Uterus (tissue), 4 donors: ENCODE data around the gene TMEM80. TPM values are rescaled to one million over a fixed set of nuclear protein-coding genes. Genes with fewer than 3 reads are reported as not detected.

Experiments
- DNase-seq, 2 donors: peaks; one replicate each; pipeline ENCODE4 v3.0.0-alpha.2; 2019 to 2020
- H3K27ac ChIP-seq, 2 donors: fragments of 200-600 bp; sonication (generic); 1 replicate in 1 of 2; 2 replicates in 1 of 2; pipeline ENCODE4 v1.5.1; 2016 to 2018
- H3K27me3 ChIP-seq, 2 donors: fragments of 200-600 bp; sonication (generic); one replicate each; pipeline ENCODE4 v1.5.1; 2018 to 2019; ENCODE audit warnings: control low read depth in 1 of 2
- H3K36me3 ChIP-seq, 2 donors: fragments of 200-600 bp; sonication (generic); one replicate each; pipeline ENCODE4 v1.5.1; 2019; ENCODE audit warnings: control low read depth in 1 of 2
- H3K4me1 ChIP-seq, 2 donors: fragments of 200-600 bp; sonication (generic); one replicate each; pipeline ENCODE4 v1.5.1; 2018 to 2019; ENCODE audit warnings: control low read depth in 1 of 2
- H3K4me3 ChIP-seq, 2 donors: fragments of 200-600 bp; sonication (generic); 1 replicate in 1 of 2; 2 replicates in 1 of 2; pipeline ENCODE4 v1.5.1; 2018 to 2019; ENCODE audit warnings: mild to moderate bottlenecking in 1 of 2
- H3K9me3 ChIP-seq, 2 donors: fragments of 200-600 bp; sonication (generic); one replicate each; pipeline ENCODE4 v1.5.1; 2019; ENCODE audit warnings: control low read depth in 1 of 2
- CTCF ChIP-seq, 4 experiments: fragments of 200-600 bp in 2 of 4; fragments of 450-650 bp in 2 of 4; sonication (generic) in 2 of 4; IDR thresholded peaks; one replicate each; pipeline ENCODE4 v1.5.1; 2016 to 2019; ENCODE audit warnings: antibody characterized with exemption in 4 of 4, mild to moderate bottlenecking in 2 of 4, moderate library complexity in 1 of 4
- POLR2A ChIP-seq, 2 donors: fragments of 450-650 bp; IDR thresholded peaks; one replicate each; pipeline ENCODE4 v1.6.1; 2016; ENCODE audit warnings: antibody characterized with exemption in 2 of 2, mild to moderate bottlenecking in 1 of 2, moderate library complexity in 1 of 2
- intact Hi-C: fragments of 100-400 bp; cut with DNase I; formaldehyde crosslinking; loops from one replicate; pipeline ENCODE4 v1.15.1; 2023; ENCODE audit warnings: low total_unique reads
- total RNA-seq, 4 donors: library from RNA; depleted of rRNA in 3 of 4; stranded (reverse); fragments of >200 nt in 3 of 4; gene quantifications; one replicate each; pipeline versions ENCODE4 v1.1.0 to v1.2.4, GENCODE V29; 2014 to 2023
- donor health status: DM: yes; HTN: yes; CAD: no.

TMEM80 gene
- total RNA-seq, 4 donors from 2014 or later, result 2.6 to 35.3 (median 8.1) TPM

GRCh38 chr11:655036-655726 lies 40.4 kb upstream of the TMEM80 start:
- no peaks in the 10 kb centered on the region for H3K36me3 ChIP-seq

DNA sequence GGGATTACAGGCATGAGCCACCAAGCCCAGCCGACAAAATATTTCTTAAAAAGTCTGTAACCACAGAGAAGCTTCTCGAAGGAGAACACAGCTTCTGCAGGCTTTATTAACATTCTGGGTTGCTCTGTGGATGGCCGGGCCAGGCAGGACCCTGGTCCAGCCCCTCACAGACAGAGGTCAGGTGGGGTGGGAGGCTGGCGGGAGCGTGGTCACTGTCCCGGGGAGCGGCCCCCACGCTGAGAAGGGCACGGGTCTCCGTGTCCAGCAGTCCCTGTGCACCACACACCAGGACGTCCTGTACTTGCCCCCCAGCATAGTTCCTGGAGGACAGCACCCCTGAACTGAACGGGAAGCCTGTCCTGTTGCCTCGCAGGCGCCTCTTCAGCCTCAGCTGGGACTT lies 39.2 kb upstream of the TMEM80 start:
- no peaks in the 10 kb centered on the region for H3K4me1 ChIP-seq
- H3K9me3 ChIP-seq, result no peaks in the 10 kb centered on the region
- TF ChIP-seq POLR2A (IDR thresholded peaks at IDR 0.05) (no peak), CTCF (IDR thresholded peaks at IDR 0.05) (no peak)
- H3K4me3 ChIP-seq, result no peak overlapping the region
- H3K36me3 ChIP-seq, result no peaks in the 10 kb centered on the region
- H3K27ac ChIP-seq, result no peak overlapping the region
- intact Hi-C loops, result no loop called here
- no peaks in the 10 kb centered on the region for H3K27me3 ChIP-seq
- DNase-seq, result no peak

More at GRCh38 chr11:655036-655726, 40.4 kb upstream of the TMEM80 start:
- no peaks in the 10 kb centered on the region for H3K4me1 ChIP-seq
- H3K4me3 ChIP-seq, result no peak overlapping the region
- intact Hi-C loops, result no loop called here
- no peak for TF ChIP-seq CTCF (IDR thresholded peaks at IDR 0.05)
- TF ChIP-seq POLR2A (IDR thresholded peaks at IDR 0.05), result no peak
- no peak overlapping the region for H3K27ac ChIP-seq
- DNase-seq, result no peak
- no peaks in the 10 kb centered on the region for H3K27me3 ChIP-seq
- H3K9me3 ChIP-seq, result no peaks in the 10 kb centered on the region

- H3K27ac ChIP-seq, result no peak overlapping the region
- H3K9me3 ChIP-seq, result no peaks in the 10 kb centered on the region
- DNase-seq, result no peak
- no peaks in the 10 kb centered on the region for H3K27me3 ChIP-seq
- no peaks in the 10 kb centered on the region for H3K36me3 ChIP-seq
- no peaks in the 10 kb centered on the region for H3K4me1 ChIP-seq
- TF ChIP-seq CTCF (IDR thresholded peaks at IDR 0.05) (no peak), POLR2A (IDR thresholded peaks at IDR 0.05) (no peak)
- intact Hi-C loops, result no loop called here
- no peak overlapping the region for H3K4me3 ChIP-seq
Observed at GRCh38 chr11:656866-657265, 38.8 kb upstream of the TMEM80 start.

GRCh38 chr11:657691-658126 lies 37.9 kb upstream of the TMEM80 start:
- no peaks in the 10 kb centered on the region for H3K9me3 ChIP-seq
- no peaks in the 10 kb centered on the region for H3K4me1 ChIP-seq
- H3K27me3 ChIP-seq, result no peaks in the 10 kb centered on the region
- no peak for DNase-seq
- H3K36me3 ChIP-seq, result no peaks in the 10 kb centered on the region
- intact Hi-C loops, result no loop called here
- TF ChIP-seq POLR2A (IDR thresholded peaks at IDR 0.05), result no peak
- TF ChIP-seq CTCF (IDR thresholded peaks at IDR 0.05), result no peak
- no peak overlapping the region for H3K4me3 ChIP-seq
- H3K27ac ChIP-seq, result no peak overlapping the region

DNA sequence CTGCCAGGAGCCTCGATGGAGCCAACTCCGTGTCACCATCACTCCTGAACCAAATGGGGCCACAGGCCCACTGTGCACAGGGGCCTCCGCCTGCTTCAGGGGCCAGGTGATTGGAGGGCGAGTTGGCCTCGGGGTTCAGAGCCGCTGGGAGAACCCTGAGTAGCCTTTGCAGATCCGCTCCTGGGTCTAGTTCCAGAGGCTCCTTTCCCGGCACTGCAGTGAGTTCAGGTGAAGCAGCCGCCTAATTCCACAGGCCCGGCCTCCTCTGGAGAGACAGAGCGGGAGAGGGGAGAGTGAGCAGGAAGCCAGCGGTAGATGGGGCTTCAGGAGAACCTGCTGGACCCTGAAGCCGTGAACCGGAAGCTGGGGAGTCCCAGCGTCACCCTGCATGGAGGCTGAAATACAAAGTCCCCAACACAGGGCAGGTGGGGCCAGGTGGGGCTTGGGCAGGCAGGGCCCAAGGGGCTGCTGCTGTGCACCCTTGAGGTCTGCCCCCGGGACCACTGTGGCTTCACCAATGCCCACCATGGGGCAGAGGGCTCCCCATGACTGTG lies 36.0 kb upstream of the TMEM80 start:
- Histone ChIP-seq H3K4me3 (no peak overlapping the region), H3K9me3 (no peaks in the 10 kb centered on the region), H3K27me3 (no peaks in the 10 kb centered on the region), H3K27ac (no peak overlapping the region), H3K4me1 (no peaks in the 10 kb centered on the region), H3K36me3 (no peaks in the 10 kb centered on the region)
- intact Hi-C loops, result loop anchor here (5.0 kb wide), 1 partner anchor 63 kb away; no protein-coding TSS in a partner anchor
- TF ChIP-seq POLR2A (IDR thresholded peaks at IDR 0.05) (no peak), CTCF (IDR thresholded peaks at IDR 0.05) (no peak)
- no peak for DNase-seq
